B cell (primary cell): Measurements from ENCODE around the gene SMAP2. TPM values are rescaled to one million over a fixed set of nuclear protein-coding genes. Genes with fewer than 3 reads are reported as not detected.

Source experiments
- ATAC-seq: fragments of 200-7000 bp; cut with Tn5 transposase; one replicate; pipeline ENCODE4 v1.10.0; 2021; ENCODE audit warnings: low read depth, mild to moderate bottlenecking, moderate number of reproducible peaks, moderate library complexity
- CTCF ChIA-PET: fragments of 350-600 bp; sonication (Branson Sonifier 250); formaldehyde crosslinking; loops from one replicate; lab custom pipeline; 2021; ENCODE audit warnings: antibody characterized with exemption, inconsistent platforms; lab: Charles Lee
- POLR2A ChIA-PET: fragments of 350-600 bp; sonication (Branson Sonifier 250); formaldehyde crosslinking; loops from one replicate; lab custom pipeline; 2021; ENCODE audit warnings: antibody characterized with exemption; lab: Charles Lee
- DNase-seq: peaks from one replicate; pipeline ENCODE4 v3.0.0; 2013
- H2AFZ ChIP-seq: 2 replicates; pipeline ENCODE4 v1.6.1; 2012; ENCODE audit warnings: mild to moderate bottlenecking, low read depth, low read length; ENCODE audit not compliant: insufficient read depth, poor library complexity, severe bottlenecking
- H3K27ac ChIP-seq, 2 donors: 1 replicate in 1 of 2; 2 replicates in 1 of 2; pipeline ENCODE4 v1.5.1; 2012 to 2013; ENCODE audit warnings: low read length in 2 of 2, mild to moderate bottlenecking in 2 of 2, moderate library complexity in 1 of 2
- H3K27me3 ChIP-seq, 4 experiments: fragments of 200-600 bp in 1 of 4; sonication (generic) in 1 of 4; replicated peaks in 1 of 4; 1 replicate in 2 of 4; 2 replicates in 2 of 4; pipeline versions ENCODE4 v1.6.1 to v1.7.0; 2013 to 2016; ENCODE audit warnings: low read length in 3 of 4, mild to moderate bottlenecking in 2 of 4, mixed read lengths in 1 of 4, moderate library complexity in 1 of 4; ENCODE audit not compliant: insufficient read depth in 4 of 4, control insufficient read depth in 3 of 4; ENCODE audit errors: control extremely low read depth in 1 of 4
- H3K36me3 ChIP-seq, 2 experiments: replicated peaks in 1 of 2; 1 replicate in 1 of 2; 2 replicates in 1 of 2; pipeline versions ENCODE4 v1.6.1 to v1.7.1; 2013; ENCODE audit warnings: low read length in 1 of 2; ENCODE audit not compliant: insufficient read depth in 2 of 2, control insufficient read depth in 1 of 2; ENCODE audit errors: control extremely low read depth in 1 of 2, extremely low read depth in 1 of 2
- H3K4me1 ChIP-seq, 2 donors: fragments of 200-600 bp in 1 of 2; sonication (generic) in 1 of 2; 1 replicate in 1 of 2; 2 replicates in 1 of 2; pipeline versions ENCODE4 v1.5.1 to v1.6.1; 2013 to 2017; ENCODE audit warnings: low read length in 2 of 2; ENCODE audit not compliant: control insufficient read depth in 2 of 2, insufficient read depth in 2 of 2
- H3K4me2 ChIP-seq: replicated peaks from 2 replicates; pipeline ENCODE3; 2012; ENCODE audit warnings: mild to moderate bottlenecking, low read depth, low read length; ENCODE audit not compliant: poor library complexity, severe bottlenecking
- H3K4me3 ChIP-seq, 5 experiments: fragments of 200-600 bp in 1 of 5; sonication (generic) in 1 of 5; 1 replicate in 3 of 5; 2 replicates in 2 of 5; pipeline versions ENCODE4 v1.5.1 to v1.7.0; 2011 to 2016; ENCODE audit warnings: low read length in 4 of 5, mild to moderate bottlenecking in 4 of 5, low read depth in 2 of 5, control low read depth in 1 of 5, moderate library complexity in 1 of 5; ENCODE audit not compliant: insufficient read depth in 1 of 5; ENCODE audit errors: control extremely low read depth in 1 of 5, extremely low read depth in 1 of 5
- H3K79me2 ChIP-seq: fragments of 200-600 bp; sonication (generic); one replicate; pipeline ENCODE4 v1.6.0; 2016; ENCODE audit warnings: low read length; ENCODE audit not compliant: control insufficient read depth, insufficient read depth
- H3K9ac ChIP-seq: fragments of 200-600 bp; sonication (generic); 2 replicates; pipeline ENCODE4 v1.6.1; 2017; ENCODE audit warnings: mild to moderate bottlenecking, low read length, moderate library complexity
- H3K9me3 ChIP-seq, 3 donors: one replicate each; pipeline versions ENCODE4 v1.6.1 to v1.7.1; 2013; ENCODE audit warnings: low read length in 2 of 3; ENCODE audit not compliant: control insufficient read depth in 2 of 3, insufficient read depth in 1 of 3; ENCODE audit errors: control extremely low read depth in 1 of 3
- H4K20me1 ChIP-seq: 2 replicates; pipeline ENCODE4 v1.6.0; 2012; ENCODE audit warnings: mild to moderate bottlenecking, low read length; ENCODE audit not compliant: insufficient read depth, control insufficient read depth, poor library complexity, severe bottlenecking
- H3K27ac Mint-ChIP-seq: one replicate; pipeline ENCODE4 v1.8.0; 2021; ENCODE audit warnings: mixed read lengths
- H3K27me3 Mint-ChIP-seq: one replicate; pipeline ENCODE4 v1.8.0; 2021; ENCODE audit warnings: mixed read lengths
- H3K4me1 Mint-ChIP-seq: one replicate; pipeline ENCODE4 v1.8.0; 2021; ENCODE audit warnings: mixed read lengths
- H3K4me3 Mint-ChIP-seq: one replicate; pipeline ENCODE4 v1.8.0; 2021; ENCODE audit warnings: mixed read lengths
- H3K9me3 Mint-ChIP-seq: one replicate; pipeline ENCODE4 v1.8.0; 2022; ENCODE audit warnings: mixed read lengths; ENCODE audit not compliant: insufficient read depth
- EZH2 ChIP-seq: IDR thresholded peaks from 2 replicates; pipeline ENCODE4 v1.6.1; 2012; ENCODE audit warnings: borderline replicate concordance, low read depth, mild to moderate bottlenecking, moderate library complexity, low read length; ENCODE audit not compliant: insufficient read depth, poor library complexity, severe bottlenecking
- WGBS: methylation state at CpG from one replicate; pipeline ENCODE4 v1.1.5; 2013; ENCODE audit warnings: missing lambda C conversion rate; ENCODE audit not compliant: insufficient coverage; 5-methylcytosine and 5-hydroxymethylcytosine counted together
- intact Hi-C: fragments of 100-400 bp; cut with micrococcal nuclease; formaldehyde crosslinking; loops from one replicate; pipeline ENCODE4 v1.10.0; 2022
- polyA plus RNA-seq: library from polyadenylated mRNA; depleted of rRNA; stranded (reverse); fragments of >200 nt; gene quantifications from 2 replicates; pipeline ENCODE4 v1.2.3, GENCODE V29; 2012
- total RNA-seq, 2 donors: library from RNA; stranded (reverse); fragments of 120-200 nt in 1 of 2; gene quantifications; 1 replicate in 1 of 2; 2 replicates in 1 of 2; pipeline versions ENCODE4 v1.2.3 to v1.2.4, GENCODE V29; 2013 to 2022
- TF ChIP-seq, protein P1 (sequence below): fragments of 200-600 bp; IDR thresholded peaks from one replicate; pipeline ENCODE4 v1.8.0; 2022; ENCODE audit warnings: antibody characterized with exemption, mild to moderate bottlenecking

The SMAP2 gene
- total and polyA plus RNA-seq, 2 donors (not counting 1 experiment from before 2014, with no cell fraction given): 275 to 305 TPM

GRCh38 chr1:40383488-40384412 lies 10.2 kb downstream of the SMAP2 start:
- peak overlapping the region; percentile 99 to 100 for H3K27ac ChIP-seq
- intact Hi-C loops: loop anchor here (10.0 kb wide), 1 partner anchor 311 kb away; the partner anchor contains the start of gene NFYC
- ATAC-seq (no peak), DNase-seq (no peak)
- H3K27ac Mint-ChIP-seq: peak overlapping the region; percentile 97
- peak overlapping the region; percentile 79 for H3K4me2 ChIP-seq
- H4K20me1 ChIP-seq: no peaks in the 10 kb centered on the region
- no peaks in the 10 kb centered on the region for H3K27me3 ChIP-seq
- no peaks in the 10 kb centered on the region for H3K9me3 ChIP-seq
- H3K36me3 ChIP-seq: peaks cover 0 to 43% of the 10 kb centered on the region in 2 experiments
- H3K4me3 ChIP-seq: peak overlapping the region; percentile 31 to 70 (median 47)
- POLR2A ChIA-PET: interaction anchor here (0.6 to 7.6 kb wide), 5 partner anchors 9 to 77 kb away, joined by 4 to 90 read pairs (median 16); partner anchors contain the start of gene SMAP2
- WGBS: 29% methylated on average over 2 of the region's 9 CpGs
- peaks cover 94 to 98% of the 10 kb centered on the region in 2 donors for H3K4me1 ChIP-seq
- TF ChIP-seq, protein P1, sequence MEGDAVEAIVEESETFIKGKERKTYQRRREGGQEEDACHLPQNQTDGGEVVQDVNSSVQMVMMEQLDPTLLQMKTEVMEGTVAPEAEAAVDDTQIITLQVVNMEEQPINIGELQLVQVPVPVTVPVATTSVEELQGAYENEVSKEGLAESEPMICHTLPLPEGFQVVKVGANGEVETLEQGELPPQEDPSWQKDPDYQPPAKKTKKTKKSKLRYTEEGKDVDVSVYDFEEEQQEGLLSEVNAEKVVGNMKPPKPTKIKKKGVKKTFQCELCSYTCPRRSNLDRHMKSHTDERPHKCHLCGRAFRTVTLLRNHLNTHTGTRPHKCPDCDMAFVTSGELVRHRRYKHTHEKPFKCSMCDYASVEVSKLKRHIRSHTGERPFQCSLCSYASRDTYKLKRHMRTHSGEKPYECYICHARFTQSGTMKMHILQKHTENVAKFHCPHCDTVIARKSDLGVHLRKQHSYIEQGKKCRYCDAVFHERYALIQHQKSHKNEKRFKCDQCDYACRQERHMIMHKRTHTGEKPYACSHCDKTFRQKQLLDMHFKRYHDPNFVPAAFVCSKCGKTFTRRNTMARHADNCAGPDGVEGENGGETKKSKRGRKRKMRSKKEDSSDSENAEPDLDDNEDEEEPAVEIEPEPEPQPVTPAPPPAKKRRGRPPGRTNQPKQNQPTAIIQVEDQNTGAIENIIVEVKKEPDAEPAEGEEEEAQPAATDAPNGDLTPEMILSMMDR: no peak
- no peak for TF ChIP-seq EZH2
- H3K79me2 ChIP-seq: peaks cover 88% of the 10 kb centered on the region
- H3K9ac ChIP-seq: peak overlapping the region; percentile 81
- H3K27me3 Mint-ChIP-seq: no peaks in the 10 kb centered on the region
- H3K4me3 Mint-ChIP-seq: peak overlapping the region; percentile 87
- peaks cover 83% of the 10 kb centered on the region for H3K4me1 Mint-ChIP-seq
- H2AFZ ChIP-seq: no peak overlapping the region
- CTCF ChIA-PET: interaction anchor here (0.5 to 12.8 kb wide), 14 partner anchors 10 to 241 kb away, joined by 3 to 128 read pairs (median 16); partner anchors contain the start of gene SMAP2
- no peaks in the 10 kb centered on the region for H3K9me3 Mint-ChIP-seq
